Measurements from ENCODE around the gene TMEM38B.
"Not testable (repeated sequence)": the region's sequence is repeated elsewhere in the genome, so short reads cannot be mapped to it uniquely, and the experiment has no call there.

The TMEM38B gene

DNA sequence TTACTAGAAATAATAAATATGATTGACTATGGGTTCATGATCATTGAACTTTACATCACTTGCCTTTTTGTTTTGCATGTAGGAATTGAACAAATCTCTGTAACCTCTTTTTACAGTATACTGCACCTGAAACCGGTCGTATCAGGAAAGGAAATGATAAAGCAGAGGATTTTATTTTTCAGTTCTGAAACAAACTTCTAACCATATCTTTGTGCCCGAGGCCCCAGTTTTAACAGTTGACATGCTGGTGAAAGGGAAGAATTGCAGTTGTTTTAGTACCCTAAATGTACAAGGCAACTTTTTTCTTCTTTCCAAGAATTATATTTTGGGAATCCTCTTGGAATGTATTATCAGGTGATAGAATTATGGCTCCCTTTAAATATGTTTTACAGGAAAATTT, 27.8 kb downstream of the TMEM38B start:
- DNase-seq (ENCODE audit: low spot score), result no peak

DNA sequence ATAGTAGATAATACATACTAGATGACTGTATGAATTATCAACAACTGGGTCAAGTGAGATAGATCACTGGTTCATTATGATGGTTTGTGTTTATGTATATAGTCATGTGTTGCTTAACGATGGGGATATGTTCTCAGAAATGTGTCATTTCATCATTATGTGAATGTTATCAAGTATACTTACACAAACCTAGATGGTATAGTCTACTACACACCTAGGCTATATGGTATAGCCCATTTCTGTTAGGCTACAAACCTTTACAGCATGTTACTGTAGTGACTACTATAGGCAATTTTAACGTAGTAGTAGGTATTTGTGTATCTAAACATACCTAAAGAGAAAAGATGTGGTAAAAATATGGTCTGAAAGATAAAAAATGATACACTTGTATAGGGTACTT, 31.0 kb downstream of the TMEM38B start:
- DNase-seq (ENCODE audit: low spot score), result no peak

DNA sequence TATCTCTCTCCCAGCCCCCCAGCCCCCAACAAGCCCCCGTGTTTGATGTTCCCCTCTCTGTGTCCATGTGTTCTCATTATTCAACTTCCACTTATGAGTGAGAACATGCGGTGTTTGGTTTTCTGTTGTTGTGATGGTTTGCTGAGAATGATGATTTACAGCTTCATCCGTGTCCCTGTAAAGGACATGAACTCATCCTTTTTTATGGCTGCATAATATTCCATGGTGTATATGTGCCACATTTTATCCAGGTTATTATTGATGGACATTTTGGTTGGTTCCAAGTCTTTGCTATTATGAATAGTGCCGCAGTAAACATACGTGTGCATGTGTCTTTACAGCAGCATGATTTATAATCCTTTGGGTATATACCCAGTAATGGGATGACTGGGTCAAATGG, 33.9 kb downstream of the TMEM38B start:
- DNase-seq (ENCODE audit: low spot score), result not testable (repeated sequence)

DNA sequence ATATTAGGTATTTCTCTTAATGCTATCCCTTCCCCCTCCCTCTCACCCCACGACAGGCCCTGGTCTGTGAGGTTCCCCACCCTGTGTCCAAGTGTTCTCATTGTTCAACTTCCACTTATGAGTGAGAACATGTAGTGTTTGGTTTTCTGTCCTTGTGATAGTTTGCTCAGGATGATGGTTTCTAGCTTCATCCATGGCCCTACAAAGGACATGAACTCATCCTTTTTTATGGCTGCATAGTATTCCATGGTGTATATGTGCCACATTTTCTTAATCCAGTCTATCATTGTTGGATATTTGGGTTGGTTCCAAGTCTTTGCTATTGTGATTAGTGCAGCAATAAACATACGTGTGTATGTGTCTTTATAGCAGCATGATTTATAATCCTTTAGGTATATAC, 37.1 kb downstream of the TMEM38B start:
- not testable (repeated sequence) for DNase-seq (ENCODE audit: low spot score)

DNA sequence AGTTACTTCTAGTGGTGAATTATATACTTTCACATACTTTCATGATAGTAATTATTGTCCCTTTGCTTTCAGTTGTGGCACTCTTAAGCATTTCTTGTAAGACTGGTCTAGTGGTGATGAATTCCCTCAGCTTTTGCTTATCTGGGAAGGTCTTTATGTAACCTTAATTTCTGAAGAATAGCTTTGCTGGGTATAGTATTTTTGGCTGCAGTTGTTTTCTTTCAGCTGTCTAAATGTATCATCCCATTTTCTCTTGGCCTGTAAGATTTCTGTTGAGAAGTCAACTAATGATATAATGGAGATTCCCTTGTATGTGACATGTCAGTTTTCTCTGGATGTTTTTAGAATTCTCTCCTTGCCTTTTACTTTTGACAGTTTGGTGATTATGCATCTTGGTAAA, 41.0 kb downstream of the TMEM38B start:
- DNase-seq (ENCODE audit: low spot score), result no peak

DNA sequence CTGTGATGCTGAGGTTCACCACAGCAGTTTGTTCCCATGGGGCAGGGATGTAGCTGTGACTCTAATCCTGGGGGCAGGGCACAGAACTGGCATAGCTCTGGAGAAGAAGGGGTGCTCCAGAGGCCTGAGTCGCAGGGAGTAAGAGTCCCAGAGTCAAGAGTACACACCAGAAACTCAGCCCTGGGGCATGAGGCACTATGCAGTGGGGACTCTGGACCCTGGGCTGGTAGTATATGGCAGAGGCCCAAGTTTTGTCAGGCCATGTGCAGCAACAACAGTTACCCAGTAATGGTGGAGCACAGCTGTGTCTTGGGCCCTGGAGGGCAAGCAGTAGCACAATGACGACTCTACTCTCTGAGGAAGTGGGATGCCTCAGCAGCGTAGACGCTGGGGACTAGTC, 42.9 kb downstream of the TMEM38B start:
- no peak for DNase-seq (ENCODE audit: low spot score)

DNA sequence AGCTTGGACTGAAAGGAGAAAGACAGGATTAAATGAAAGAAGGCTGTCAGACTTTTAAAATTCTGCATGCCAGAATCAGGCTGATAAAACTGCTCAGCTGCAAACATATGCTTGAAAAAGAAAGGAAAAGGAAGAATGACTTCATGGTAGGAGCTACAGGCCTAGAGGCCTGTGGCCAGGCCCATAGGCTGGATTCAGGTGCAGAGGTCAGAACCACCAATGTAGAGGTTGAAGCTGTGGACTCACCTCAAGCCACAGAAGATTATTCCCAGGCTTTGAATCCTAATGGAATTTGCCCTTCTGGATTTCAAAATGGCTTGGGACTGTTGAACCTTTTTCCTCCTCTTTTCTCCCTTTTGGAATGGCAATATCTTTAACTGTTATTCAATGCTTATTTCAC, 47.7 kb downstream of the TMEM38B start:
- DNase-seq (ENCODE audit: low spot score), result no peak

DNA sequence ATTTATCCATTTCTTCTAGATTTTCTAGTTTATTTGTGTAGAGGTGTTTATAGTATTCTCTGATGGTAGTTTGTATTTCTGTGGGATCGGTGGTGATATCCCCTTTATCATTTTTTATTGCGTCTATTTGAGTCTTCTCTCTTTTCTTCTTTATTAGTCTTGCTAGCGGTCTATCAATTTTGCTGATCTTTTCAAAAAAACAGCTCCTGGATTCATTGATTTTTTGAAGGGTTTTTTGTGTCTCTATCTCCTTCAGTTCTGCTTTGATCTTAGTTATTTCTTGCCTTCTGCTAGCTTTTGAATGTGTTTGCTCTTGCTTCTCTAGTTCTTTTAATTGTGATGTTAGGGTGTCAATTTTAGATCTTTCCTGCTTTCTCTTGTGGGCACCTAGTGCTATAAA, 53.0 kb downstream of the TMEM38B start:
- not testable (repeated sequence) for DNase-seq (ENCODE audit: low spot score)

DNA sequence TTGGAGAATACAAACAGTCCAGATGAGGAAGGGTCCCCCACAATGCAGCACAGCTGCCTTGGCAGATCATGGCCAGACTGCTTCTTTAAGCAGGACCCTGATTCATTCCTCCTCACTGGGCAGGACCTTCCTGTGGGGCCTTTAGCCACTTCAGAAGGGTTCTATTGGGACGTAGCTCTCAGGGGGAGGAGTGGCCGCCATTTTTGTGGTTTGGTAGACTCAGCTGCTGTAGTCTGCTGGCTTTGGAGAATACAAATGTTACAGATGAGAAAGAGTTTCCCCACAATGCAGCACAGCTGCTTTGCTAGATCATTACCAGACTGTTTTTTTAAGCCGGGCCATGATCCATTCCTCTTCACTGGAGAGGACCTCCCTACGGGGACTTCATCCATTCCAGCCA, 57.4 kb downstream of the TMEM38B start:
- no peak for DNase-seq (ENCODE audit: low spot score)

DNA sequence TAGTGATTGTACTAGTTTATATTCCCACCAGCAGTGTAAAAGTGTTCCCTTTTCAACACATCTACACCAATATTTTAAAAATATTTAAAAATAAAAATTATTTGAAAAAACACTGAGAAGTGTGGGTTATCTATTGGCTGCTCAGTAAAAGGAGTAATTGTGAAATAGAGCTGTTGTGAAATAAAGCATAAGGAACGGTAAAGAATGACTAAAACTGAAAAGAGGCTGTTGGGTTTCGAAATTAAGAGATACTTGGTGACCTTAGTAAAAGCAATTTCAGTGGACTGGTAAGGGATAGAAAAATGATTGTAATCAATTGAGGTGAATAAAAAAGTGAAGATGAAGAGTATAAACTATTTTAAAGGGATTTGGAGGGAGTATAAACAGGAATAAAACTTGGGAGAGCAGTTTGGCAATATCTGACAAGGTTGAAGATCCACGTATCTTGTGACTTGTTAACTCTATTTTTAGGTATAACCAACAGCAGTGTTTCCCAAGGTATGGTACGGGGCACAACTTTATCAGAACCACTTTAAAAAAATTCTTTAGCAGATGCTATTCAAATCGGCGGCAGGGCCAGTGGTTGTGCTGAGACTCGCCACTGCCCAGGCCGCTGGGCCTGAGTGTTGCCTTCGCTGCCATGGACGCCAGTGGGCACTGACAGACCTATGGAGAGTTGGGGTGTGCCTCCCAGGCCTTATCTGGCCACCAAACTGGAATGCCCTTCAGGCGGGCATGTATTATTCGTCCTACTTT, 63.3 kb downstream of the TMEM38B start:
- DNase-seq (ENCODE audit: low spot score), result no peak

DNA sequence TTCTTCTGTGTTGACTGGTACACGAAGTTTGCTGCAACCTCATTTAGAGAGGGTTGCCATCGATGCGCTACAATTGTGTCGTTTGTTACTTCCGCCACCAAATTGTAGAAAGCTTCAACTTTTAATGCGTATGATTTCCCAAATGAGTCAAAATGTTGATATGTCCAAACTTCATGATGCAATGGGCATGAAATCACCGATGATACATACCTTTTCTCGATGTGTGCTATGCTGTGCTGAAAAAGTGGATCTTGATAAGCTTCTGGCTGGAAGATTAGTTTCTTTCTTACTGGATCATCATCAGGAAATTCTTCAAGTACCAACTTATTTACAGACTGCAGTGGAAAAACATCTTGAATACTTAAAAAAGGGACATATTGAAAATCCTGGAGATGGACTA, 65.7 kb downstream of the TMEM38B start:
- no peak for DNase-seq (ENCODE audit: low spot score)

DNA sequence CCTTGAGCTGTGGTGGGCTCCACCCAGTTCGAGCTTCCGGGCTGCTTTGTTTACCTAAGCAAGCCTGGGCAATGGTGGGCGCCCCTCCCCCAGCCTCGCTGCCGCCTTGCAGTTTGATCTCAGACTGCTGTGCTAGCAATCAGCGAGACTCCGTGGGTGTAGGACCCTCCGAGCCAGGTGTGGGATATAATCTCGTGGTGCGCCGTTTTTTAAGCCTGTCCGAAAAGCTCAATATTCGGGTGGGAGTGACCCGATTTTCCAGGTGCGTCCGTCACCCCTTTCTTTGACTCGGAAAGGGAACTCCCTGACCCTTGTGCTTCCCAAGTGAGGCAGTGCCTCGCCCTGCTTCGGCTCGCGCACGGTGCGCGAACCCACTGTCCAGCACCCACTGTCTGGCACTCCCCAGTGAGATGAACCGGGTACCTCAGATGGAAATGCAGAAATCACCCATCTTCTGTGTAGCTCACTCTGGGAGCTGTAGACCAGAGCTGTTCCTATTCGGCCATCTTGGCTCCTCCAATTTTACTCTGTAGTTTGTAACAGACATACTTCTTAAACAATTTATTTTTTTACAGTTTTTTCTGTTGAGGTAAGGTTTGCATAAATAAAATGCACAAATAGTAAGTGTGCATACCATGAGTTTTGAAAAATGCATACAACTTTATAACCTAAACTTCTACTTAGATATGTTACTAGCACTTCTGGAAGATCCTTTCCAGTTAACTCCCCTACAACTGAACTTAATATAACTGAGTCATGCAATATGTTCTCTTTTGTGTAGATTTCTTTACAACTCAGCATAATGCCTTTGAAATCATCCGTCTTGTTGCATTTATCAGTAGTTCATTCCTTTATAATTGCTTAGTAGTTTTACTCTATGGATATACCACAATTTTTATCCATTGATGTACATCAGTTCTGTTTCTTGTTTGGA, 88.5 kb downstream of the TMEM38B start:
- DNase-seq (ENCODE audit: low spot score), result not testable (repeated sequence)

DNA sequence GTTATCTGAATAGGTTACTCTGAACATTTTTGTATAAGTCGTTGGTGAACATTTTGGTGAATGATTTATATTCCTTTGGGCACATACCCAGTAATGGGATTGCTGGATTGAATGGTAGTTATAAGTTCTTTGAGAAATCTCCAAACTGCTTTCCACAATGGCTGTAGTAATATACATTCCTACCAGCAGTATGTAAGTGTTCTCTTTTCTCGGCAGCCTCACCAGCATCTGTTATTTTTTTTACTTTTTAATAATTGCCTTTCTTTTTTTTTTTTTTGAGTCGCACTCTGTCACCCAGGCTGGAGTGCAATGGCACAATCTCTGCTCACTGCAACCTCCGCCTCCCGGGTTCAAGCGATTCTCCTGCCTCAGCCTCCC, 89.1 kb downstream of the TMEM38B start:
- not testable (repeated sequence) for DNase-seq (ENCODE audit: low spot score)

DNA sequence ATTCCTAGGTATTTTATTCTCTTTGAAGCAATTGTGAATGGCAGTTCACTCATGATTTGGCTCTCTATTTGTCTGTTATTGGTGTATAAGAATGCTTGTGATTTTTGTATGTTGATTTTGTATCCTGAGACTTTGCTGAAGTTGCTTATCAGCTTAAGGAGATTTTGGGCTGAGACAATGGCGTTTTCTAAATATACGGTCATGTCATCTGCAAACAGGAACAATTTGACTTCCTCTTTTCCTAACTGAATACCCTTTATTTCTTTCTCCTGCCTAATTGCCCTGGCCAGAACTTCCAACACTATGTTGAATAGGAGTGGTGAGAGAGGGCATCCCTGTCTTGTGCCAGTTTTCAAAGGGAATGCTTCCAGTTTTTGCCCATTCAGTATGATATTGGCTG, 92.5 kb downstream of the TMEM38B start:
- DNase-seq (ENCODE audit: low spot score), result not testable (repeated sequence)

DNA sequence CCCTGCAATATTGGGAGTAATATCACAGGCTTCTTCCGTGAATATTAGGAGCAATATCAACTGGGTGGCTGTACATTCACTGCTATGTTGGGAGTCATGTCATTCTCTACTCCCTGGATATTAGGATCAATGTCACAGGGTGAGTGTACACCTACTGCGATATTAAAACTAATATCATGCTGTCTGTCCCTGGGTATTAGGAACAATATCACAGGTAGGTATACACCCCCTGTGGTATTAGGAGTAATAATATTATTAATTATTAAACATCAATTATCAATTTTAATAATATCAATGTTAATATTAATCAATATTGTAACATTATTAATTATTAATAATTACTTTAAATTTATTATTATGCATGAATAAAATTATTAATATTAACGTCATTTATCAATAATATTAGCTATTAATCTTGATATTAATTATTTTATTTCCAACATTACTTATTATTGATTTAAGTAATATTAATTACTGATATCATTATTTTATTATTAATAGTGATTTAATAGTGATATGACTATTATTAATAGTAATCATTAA, 121.9 kb downstream of the TMEM38B start:
- no peak for DNase-seq (ENCODE audit: low spot score)

DNA sequence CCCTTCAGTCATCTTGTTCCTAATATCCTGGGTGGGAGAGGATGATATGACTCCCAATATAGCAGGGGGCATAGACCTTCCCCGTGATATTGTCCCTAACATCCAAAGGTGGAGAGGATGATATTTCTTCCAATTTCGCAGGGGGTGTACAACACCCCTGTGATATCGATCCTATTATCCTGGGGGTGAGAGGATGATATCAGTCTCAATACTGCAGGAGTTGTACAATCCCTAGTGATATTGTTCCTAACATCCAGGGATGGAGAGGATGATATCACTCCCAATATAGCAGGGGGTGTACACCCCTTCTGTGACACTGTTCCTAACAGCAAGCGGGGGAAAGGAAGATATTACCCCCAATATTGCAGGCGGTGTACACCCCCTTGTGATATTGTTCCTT, 122.6 kb downstream of the TMEM38B start:
- DNase-seq (ENCODE audit: low spot score), result no peak

DNA sequence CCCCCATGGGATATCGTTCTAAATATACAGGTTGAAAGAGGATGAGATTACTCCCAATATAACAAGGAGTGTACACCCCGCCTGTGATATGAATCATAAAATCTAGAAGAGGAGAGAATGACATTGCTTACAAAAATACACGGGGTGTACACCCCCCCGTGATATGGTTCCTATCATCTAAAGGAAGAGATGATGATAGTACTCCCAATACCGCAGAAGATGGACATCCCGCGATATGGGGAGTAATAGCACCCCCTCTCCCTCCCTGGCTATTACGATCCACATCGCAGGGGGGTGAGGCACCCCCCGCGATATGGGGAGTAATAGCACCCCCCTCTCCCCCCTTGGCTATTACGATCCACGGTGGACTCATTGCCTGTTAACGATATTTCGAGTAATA, 124.6 kb downstream of the TMEM38B start:
- DNase-seq (ENCODE audit: low spot score), result no peak

DNA sequence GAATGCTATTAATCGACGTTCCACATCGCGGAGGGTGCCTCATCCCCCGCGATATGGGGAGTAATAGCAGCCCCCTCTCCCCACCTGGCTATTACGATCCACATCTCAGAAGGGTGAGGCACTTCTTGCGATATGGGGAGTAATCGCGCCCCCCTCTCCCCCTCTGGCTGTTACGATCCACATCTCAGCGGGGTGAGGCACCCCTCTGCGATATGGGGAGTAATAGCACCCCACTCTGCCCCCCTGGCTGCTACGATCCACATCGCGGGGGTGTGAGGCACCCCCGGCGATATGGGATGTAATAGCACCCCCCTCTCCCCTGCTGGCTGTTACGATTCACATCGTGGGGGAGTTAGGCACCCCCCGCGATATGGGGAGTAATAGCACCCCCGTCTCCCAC, 128.5 kb downstream of the TMEM38B start:
- DNase-seq (ENCODE audit: low spot score), result no peak

Measured in hepatic stellate cell (primary cell).